ENCODE measurements around the gene NDFIP1.

Gene NDFIP1

GRCh38 chr5:142125378-142125777 is 16.8 kb downstream of the NDFIP1 start:
- TF ChIP-seq CTCF (IDR thresholded peaks at IDR 0.05; ENCODE audit: low read depth, low read length), result no peak
- DNase-seq (ENCODE audit: low read depth, low spot score), result no peak
- H3K4me3 ChIP-seq (ENCODE audit: low read depth, low read length), result no peak overlapping the region
- in situ Hi-C loops (cut with HindIII; ENCODE audit: low sequenced_read_pairs), result no loop called here

- no peak for DNase-seq (ENCODE audit: low read depth, low spot score)
- no peak for TF ChIP-seq CTCF (IDR thresholded peaks at IDR 0.05; ENCODE audit: low read depth, low read length)
- no peak overlapping the region for H3K4me3 ChIP-seq (ENCODE audit: low read depth, low read length)
- in situ Hi-C loops (cut with HindIII; ENCODE audit: low sequenced_read_pairs), result no loop called here
Measured at GRCh38 chr5:142125963-142126362, 17.4 kb downstream of the NDFIP1 start.

- TF ChIP-seq CTCF (IDR thresholded peaks at IDR 0.05; ENCODE audit: low read depth, low read length), result no peak
- in situ Hi-C loops (cut with HindIII; ENCODE audit: low sequenced_read_pairs), result no loop called here
- no peak overlapping the region for H3K4me3 ChIP-seq (ENCODE audit: low read depth, low read length)
- DNase-seq (ENCODE audit: low read depth, low spot score), result no peak
Measured at GRCh38 chr5:142128675-142129208, 20.2 kb downstream of the NDFIP1 start.

- no peak overlapping the region for H3K4me3 ChIP-seq (ENCODE audit: low read depth, low read length)
- no peak for TF ChIP-seq CTCF (IDR thresholded peaks at IDR 0.05; ENCODE audit: low read depth, low read length)
- in situ Hi-C loops (cut with HindIII; ENCODE audit: low sequenced_read_pairs), result no loop called here
- DNase-seq (ENCODE audit: low read depth, low spot score), result no peak
Measured at GRCh38 chr5:142129446-142130066, 21.0 kb downstream of the NDFIP1 start.

GRCh38 chr5:142131394-142131793 is 22.8 kb downstream of the NDFIP1 start:
- TF ChIP-seq CTCF (IDR thresholded peaks at IDR 0.05; ENCODE audit: low read depth, low read length), result no peak
- in situ Hi-C loops (cut with HindIII; ENCODE audit: low sequenced_read_pairs), result no loop called here
- no peak for DNase-seq (ENCODE audit: low read depth, low spot score)
- no peak overlapping the region for H3K4me3 ChIP-seq (ENCODE audit: low read depth, low read length)

- DNase-seq (ENCODE audit: low read depth, low spot score), result no peak
Measured at GRCh38 chr5:142132916-142133315, 24.3 kb downstream of the NDFIP1 start.

More at GRCh38 chr5:142132916-142133315, 24.3 kb downstream of the NDFIP1 start:
- TF ChIP-seq CTCF (IDR thresholded peaks at IDR 0.05; ENCODE audit: low read depth, low read length), result no peak
- H3K4me3 ChIP-seq (ENCODE audit: low read depth, low read length), result no peak overlapping the region
- in situ Hi-C loops (cut with HindIII; ENCODE audit: low sequenced_read_pairs), result no loop called here

All from astrocyte of the spinal cord (primary cell).